HUDEP-2 (cell line): Measurements from ENCODE around the gene PIP4K2A.
"Not testable (repeated sequence)": the region's sequence is repeated elsewhere in the genome, so short reads cannot be mapped to it uniquely, and the experiment has no call there.

Experiments
- DNase-seq, 76 experiments: peaks; one replicate each; lab custom pipeline; 2025; ENCODE audit not compliant: unreplicated experiment in 76 of 76; lab: John Stamatoyannopoulos, UW

Gene PIP4K2A

DNA sequence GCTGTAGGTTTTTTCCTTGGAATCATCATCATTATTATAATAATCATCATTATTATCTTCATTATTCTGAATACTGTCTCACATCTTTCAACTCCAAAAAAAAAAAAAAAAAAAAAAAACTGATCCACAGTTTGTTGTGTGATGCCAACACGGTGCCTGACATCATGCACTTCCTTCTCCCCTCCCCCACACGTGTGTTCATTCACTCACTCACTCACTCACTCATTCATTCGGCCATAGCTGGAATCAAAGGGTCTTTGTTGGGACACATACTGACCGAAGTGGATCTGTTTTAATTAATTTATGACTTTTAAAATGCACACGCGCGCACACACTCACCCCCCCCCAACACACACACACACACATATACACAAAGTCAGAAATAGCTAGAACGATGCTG is 177.8 kb downstream of the PIP4K2A start:
- DNase-seq = no peak

DNA sequence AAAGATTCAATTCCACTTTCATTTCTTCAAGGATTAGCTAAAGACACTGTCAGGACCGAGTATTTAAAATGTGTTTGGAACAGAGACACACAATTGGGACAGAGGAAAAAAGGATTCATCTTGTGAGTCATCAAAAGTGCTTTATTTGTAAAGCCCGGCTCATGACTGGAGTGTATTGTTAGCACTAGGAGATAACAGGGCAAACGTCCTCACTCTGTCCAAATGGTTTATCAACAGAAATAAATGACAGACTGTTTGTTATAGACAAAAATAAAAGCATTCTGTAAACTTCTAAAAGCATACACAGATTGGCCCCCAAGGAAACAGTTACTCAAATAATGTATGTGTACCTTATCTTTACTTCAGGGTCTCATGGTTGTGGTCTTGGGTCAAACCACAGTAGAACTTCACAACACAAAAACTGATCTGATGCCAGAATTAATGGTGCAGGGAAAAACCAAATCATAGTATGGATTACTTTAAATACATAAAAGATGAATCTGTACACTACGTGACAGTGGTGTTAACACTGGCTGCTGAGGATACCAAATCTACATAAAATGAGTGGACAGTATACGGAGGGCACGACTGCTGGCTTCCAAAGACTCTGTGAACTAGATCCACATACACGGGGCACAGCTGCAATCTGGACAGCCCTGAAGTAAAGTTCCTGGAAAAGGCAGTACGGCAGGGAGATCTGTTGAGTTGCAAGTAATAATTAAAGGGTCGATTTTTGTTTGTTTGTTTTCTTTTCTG is 179.4 kb downstream of the PIP4K2A start:
- no peak for DNase-seq

DNA sequence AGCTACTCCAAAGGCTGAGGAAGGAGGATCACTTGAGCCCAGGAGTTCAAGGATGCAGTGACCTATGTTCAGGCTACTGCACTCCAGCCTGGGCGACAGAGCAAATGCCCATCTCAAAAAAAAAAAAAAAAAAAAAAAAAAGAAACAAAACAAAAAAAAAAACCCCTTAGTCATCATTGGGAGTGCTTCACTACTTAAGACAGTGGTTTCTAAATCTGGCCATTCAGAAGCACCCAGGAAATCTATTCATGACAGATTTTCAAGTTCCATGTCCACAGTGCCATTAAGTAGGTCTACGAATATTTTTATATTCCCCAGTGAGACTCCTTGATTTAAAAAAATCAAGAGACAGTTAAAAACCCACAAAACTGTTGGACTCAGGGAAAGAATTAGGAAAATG is 182.9 kb downstream of the PIP4K2A start:
- no peak for DNase-seq

DNA sequence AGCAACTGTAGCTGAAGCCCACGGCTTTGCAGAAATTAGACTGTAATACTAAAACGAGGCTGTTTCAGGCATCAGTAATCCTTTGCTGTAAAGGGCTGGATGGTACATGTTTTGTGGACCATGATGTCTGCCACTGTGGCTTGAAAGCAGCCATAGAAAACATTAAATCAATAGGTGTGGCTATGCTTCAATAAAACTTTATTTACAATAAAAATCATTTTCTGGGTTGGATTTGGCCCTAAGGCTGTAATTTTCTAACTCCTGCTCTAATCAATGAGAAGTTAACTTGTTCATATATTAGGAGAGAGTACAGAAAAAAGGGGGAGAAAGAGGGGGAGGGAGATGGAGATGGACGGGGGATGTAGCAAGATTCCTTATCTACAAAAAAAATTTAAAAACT is 183.4 kb downstream of the PIP4K2A start:
- no peak for DNase-seq

DNA sequence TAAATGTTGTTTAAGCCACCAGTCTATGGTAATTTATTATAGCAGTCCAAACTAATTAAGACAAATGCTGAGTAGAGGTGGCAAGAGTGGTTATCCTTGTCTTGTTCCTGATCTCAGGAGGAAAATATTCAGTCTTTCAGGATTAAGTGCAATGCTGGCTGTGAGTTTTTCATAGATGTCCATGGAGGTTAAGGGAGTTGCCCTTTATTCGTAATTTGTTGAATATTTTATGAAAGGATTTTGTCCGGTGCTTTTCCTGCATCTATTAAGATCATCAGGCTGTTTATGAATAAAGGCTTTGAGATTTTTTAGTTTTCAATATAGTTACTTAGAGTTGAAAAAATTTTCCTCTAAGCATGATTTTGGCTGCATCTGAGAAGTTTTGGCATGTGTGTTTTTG is 186.9 kb downstream of the PIP4K2A start:
- no peak for DNase-seq

- not testable (repeated sequence) for DNase-seq
Observed at GRCh38 chr10:22524333-22524732, 190.0 kb downstream of the PIP4K2A start.

GRCh38 chr10:22520645-22521044 is 193.7 kb downstream of the PIP4K2A start:
- not testable (repeated sequence) for DNase-seq

GRCh38 chr10:22518167-22518724 is 196.1 kb downstream of the PIP4K2A start:
- DNase-seq = no peak

DNA sequence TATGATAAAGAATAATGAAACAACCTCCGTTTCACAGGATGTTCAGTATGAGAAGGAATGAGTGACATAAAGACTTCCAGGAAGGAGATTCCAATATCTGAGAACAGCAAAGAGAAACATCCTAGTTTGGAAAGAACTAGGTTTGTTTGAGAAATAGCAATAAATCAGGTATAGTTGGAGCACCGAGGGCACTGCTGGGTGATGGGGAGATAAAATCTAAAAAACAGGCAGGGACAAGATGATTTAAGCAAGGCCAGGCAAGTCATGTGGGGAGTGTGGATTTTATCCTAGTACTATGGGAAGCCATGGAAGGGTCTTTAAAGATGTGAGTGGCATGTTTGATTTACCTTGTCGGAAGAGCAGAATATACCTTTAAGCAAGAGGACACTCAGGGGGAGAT is 199.4 kb downstream of the PIP4K2A start:
- DNase-seq = no peak

DNA sequence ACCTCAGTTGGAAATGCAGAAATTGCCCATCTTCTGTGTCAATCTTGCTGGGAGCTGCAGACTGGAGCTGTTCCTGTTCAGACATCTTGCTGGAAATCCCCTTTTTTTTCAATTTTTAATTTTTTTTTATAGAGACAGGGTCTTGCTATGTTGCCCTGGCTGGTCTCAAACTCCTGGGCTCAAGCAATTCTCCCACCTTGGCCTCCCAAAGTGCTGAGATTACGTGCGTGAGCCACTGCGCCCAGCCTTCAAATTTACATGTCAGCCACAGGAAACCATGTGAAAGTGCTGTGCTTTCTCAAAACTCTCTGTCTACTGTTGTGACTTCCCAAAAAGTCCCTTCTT is 200.0 kb downstream of the PIP4K2A start:
- not testable (repeated sequence) for DNase-seq

- not testable (repeated sequence) for DNase-seq
Observed at GRCh38 chr10:22513483-22514413, 200.6 kb downstream of the PIP4K2A start.

DNA sequence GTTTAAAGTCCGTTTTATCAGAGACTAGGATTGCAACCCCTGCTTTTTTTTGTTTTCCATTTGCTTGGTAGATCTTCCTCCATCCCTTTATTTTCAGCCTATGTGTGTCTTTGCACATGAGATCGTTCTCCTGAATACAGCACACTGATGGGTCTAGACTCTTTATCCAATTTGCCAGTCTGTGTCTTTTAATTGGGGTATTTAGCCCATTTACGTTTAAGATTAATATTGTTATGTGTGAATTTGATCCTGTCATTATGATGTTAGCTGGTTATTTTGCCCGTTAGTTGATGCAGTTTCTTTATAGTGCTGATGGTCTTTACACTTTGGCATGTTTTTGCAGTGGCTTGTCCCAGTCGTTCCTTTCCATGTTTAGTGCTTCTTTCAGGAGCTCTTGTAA is 202.4 kb downstream of the PIP4K2A start:
- not testable (repeated sequence) for DNase-seq

- DNase-seq = not testable (repeated sequence)
Observed at GRCh38 chr10:22508214-22508613, 206.2 kb downstream of the PIP4K2A start.

DNA sequence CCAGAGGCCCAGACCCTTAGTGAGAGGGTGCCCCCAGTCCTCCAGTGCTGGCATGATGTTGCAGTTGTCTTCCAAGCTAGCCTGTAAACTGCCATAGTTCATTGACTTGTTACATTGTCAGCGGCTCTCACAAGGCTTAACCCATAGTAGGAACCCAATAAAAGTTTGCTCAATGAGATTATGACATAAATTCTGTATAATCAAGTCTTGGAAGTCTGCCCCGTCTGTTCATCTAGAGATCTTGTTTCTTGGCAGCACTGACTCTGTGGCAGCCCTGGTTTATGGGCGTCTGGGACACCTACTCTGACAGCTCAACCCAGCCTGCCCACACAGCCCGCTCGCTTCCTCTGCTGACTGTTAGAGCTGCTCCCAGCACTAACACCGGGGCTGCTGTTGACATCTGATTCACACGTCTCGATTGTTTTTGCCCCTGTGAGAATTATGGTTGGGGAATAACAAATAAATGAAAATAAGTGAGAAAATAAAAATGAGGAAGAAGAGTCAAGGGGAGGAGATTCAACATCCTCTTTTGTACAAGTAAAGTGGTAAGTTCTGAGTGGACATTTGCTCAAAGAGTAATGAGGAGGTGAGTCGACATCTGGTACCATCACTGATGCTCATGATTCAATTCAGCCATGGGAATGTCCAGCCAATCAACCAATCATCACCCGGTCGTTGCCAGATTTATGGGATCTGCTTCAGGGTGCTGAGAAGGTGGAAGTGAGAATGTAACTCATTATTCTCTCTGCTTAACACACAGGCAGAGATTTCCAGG is 208.3 kb downstream of the PIP4K2A start:
- DNase-seq = peak in 1 of 76 experiments; percentile 2

GRCh38 chr10:22504766-22505165 is 209.6 kb downstream of the PIP4K2A start:
- no peak for DNase-seq

GRCh38 chr10:22503315-22504088 is 210.9 kb downstream of the PIP4K2A start:
- DNase-seq = no peak

DNA sequence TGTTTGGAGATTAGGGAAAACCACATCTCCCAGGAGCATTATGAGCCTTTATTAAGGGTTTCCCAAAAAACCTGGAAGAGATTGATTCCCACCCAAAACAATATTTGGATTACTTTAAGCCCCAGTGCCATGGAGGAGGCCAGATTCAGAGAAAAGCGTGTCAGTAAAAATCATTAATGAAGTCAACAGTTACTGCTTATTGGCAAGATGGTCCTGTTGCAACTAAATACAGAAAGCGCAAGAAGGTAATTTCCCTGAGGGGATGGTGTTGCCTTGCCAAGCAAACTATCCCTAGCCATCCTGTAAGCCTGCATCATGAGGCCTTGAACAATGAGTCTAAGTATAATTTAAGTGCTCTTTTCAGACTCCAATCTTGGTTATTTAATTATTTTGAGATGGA is 212.5 kb downstream of the PIP4K2A start:
- DNase-seq = no peak

DNA sequence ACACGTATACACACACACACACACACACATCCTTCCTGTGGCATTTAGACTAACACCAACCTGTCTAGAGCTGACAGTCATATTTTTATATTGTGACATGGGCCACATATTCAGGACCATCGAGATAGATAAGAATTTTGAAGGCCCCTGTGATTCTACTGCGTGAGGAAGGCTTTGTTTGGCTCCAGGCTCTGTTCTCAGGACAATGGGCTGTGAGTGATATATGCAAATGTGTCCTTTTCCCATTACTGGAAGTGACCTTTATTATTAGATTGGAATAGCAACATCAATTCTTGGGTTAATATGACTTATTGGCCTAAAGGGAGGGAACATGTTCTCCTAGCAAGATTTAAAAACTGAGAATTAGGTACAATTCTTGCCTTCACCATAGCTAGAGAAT is 213.0 kb downstream of the PIP4K2A start:
- no peak for DNase-seq

- DNase-seq = no peak
Observed at GRCh38 chr10:22500656-22501340, 213.6 kb downstream of the PIP4K2A start.
